Cortex of kidney (tissue), 1 donor: ENCODE results near the gene R3HDM2.
"Not testable (repeated sequence)": the region's sequence is repeated elsewhere in the genome, so short reads cannot be mapped to it uniquely, and the experiment has no call there.

Experiments
- DNase-seq: peaks from one replicate; lab custom pipeline; 2025; lab: John Stamatoyannopoulos, UW

R3HDM2 gene

DNA sequence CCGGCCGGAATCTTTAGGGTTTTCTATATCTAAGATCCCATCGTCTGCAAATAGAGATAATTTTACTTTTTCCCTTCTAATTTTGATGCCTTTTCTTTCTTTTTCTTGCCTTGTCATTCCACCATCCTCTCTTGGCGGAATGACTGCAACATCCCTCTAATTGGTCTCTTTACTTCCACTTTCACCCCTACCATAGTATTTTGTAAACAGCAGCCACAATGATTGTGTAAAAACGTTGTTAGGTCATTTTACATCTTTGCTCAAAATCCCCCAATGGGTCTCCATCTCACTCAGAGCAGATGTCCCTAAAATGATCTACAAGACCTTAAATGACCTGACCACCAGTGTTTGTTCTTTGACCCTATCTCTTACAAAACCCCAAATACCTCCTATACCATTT, 99.9 kb downstream of the R3HDM2 start:
- no peak for DNase-seq

- DNase-seq: no peak
These were observed 101.6 kb downstream of the R3HDM2 start for GRCh38 chr12:57329219-57329618.

DNA sequence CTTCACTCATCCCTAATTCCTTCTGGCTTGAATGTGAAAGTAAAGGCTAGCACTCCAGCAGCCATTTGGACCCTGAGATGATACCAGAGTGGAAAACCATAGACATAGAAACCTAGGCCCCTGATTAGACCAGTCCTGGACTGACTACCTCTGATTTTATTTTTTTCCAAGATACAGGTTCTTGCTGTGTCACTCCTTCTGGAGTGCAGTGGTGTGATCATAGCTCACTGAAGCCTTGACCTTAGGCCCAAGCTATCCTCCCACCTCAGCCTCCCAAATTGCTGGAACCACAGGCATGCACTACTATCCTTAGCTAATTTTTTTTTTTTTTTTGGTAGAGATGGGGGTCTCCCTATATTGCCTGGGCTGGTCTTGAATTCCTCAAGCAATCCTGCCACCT, 105.4 kb downstream of the R3HDM2 start:
- no peak for DNase-seq

DNA sequence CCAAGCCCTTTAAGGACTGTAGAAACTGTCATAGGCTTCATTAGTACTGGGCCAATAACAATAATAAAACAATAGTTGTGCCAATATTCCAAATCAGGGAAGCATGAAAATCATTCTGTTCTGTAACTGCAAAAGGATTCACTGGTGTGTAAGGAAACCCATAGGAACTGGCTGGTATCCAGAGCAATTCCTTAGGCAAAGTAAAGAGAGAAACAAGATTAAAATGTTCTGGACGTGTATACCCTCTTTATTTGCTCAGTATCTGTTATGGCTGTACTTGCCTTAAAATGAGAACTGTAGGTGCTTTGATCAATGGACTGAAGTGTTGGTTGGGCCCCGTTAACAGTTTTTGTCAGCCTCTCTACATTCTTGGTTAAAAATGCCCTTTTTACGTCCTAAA, 107.4 kb downstream of the R3HDM2 start:
- DNase-seq: no peak

- no peak for DNase-seq
These were observed 110.2 kb downstream of the R3HDM2 start for GRCh38 chr12:57320639-57321038.

GRCh38 chr12:57319678-57320469, 111.0 kb downstream of the R3HDM2 start:
- DNase-seq: no peak

GRCh38 chr12:57315681-57316080, 115.2 kb downstream of the R3HDM2 start:
- DNase-seq: no peak

DNA sequence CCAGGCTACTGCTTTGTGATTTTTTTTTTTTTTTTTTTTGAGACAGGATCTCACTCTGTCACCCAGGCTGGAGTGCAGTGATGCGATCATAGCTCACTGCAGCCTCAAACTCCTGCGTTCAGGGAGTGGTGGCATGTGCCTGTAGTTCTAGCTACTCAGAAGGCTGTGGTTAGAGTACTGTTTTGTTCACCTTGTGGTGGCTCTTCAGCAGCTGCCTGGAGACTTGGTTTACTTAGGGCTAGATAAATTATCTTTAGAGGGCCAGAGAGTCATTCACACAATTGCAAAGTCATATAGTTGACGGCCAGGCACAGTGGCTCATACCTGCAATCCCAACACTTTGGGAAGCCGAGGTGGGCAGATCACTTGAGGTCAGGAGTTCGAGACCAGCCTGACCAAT, 118.6 kb downstream of the R3HDM2 start:
- DNase-seq: not testable (repeated sequence)

GRCh38 chr12:57309420-57309819, 121.4 kb downstream of the R3HDM2 start:
- DNase-seq: no peak

DNA sequence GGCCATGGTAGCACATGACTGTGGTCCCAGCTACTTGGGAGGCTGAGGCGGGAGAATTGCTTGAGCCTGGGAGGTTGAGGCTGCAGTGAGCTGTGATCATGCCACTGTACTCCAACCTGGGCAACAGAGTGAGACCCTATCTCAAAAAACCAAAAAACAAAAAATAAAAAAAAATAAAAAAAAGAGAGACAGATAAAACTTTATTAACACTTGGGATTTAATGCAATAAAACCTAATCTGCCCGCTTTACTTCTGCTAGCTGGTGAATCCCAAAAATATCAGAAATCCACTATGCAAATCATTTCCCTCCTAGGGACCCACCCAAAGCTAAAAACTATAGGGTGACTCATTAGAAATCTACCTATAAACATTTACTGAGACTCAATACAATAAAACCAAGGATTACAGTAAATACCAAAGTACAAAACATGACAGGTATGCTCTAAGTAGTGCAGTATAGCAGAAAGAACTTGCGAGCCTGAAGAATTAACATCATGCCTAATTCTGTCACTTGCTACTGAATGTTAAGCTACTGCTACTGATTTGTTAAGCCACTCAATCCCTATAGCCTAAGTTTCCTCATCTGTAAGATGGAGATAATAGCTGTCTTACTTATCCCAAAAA, 129.8 kb downstream of the R3HDM2 start:
- no peak for DNase-seq

DNA sequence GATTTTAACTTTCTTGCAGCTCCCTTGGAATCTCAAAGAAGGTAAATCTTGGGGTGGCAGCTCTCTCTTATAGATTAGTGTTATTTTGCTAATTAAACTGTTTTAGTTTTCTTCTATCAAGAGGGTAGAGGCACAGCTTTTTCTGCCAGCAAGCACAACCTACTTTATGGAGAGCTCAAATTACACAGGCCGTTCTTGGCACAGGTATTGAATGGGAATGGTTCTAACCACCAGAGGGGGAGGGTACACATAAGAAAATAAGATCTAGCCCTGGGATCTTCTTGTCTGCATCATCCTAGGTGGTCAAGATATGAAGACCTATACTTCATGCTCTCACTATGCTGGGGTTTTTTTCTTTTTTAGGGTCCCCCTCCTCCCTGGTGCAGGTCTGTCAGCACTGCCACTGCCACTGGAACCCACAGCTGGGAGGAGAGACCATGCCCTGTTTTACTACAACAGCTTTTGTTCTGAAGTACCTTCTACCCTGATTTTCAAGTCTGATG, 131.3 kb downstream of the R3HDM2 start:
- DNase-seq: no peak

DNA sequence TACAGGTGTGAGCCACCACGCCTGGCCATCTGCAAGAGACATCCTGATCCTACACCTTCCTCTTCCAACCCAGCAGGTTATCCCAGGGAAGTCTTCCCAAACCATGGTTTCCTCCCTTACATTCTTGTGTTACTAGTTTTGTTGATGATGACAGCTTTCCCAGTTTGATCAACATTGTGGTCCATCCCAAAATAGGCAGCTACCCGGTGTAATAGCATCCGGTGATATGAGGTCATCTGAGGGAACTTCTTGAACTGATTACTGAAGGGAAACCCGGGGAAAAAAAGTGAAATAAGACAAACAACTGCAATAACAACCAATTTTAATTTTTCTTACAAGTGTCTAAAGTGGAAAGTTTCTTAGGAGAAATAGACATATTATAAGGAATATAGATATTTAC, 134.6 kb downstream of the R3HDM2 start:
- DNase-seq: no peak

GRCh38 chr12:57282073-57282472, 148.8 kb downstream of the R3HDM2 start:
- not testable (repeated sequence) for DNase-seq

GRCh38 chr12:57280211-57281062, 150.4 kb downstream of the R3HDM2 start:
- no peak for DNase-seq

DNA sequence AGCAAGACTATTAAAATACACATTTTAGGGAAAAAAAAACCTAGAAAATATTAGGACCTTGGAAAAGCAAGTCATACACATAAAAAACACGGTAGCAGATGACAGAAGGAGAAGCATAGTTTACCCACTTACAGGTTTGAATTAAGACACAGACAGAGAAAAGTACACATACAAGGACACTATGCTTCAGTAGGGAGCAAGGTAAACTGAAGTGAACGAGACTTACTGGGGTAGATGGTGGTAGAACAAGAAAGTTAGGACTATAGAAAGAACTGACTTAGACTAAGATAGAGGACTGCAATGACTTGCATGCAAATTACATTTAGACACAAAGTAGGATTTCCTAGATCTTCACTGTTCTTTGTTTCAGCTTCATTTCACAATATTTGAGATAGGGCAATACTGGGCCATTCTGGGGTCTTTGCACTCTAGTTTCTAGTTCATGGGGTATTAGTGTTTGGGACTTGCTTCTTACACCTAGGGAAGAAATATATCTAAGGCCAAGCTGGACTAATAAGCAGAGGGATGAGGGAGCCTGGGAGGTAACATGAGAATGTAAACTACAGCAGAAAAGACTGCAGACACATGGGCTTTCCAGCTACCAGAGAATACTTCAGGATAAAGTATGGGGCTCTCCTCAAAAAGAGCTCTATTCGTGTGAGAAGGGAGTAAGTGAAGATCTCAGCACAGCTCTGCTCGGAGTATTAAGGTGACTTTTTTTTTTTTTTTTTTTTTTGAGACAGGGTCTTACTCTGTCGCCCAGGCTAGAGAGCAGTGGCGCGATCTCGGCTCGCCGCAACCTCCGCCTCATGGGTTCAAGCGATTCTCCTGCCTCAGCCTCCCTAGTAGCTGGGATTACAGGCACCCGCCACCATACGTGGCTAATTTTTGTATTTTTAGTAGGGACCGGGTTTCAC, 152.1 kb downstream of the R3HDM2 start:
- no peak for DNase-seq

DNA sequence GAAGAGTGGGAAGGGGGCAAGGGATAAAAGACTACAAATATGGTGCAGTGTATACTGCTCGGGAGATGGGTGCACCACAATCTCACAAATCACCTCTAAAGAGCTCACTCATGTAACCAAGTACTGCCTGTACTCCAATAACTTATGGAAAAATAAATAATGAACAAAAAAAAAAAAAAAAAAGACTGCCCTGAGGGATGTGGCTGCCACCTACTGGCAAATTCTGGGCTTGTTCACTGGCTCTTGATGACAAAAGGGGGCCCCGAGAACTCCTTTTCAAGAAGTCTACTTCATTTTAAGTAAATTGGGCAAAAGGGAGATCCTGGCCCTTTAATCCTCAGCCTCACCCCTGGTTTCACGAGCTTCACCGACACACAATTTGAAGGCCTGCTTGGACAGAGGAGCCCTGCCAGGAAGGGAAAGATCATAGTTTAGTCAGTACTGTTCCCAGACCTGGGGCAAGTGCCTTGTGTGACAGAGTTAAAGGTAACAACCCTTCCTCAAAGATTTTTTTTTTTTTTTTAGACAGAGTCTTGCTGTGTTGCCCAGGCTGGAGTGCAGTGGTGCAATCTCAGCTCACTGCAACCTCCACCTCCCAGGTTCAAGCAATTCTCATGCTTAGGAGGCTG, 153.8 kb downstream of the R3HDM2 start:
- no peak for DNase-seq

GRCh38 chr12:57276233-57276632, 154.6 kb downstream of the R3HDM2 start:
- DNase-seq: not testable (repeated sequence)

- DNase-seq: no peak
These were observed 157.3 kb downstream of the R3HDM2 start for GRCh38 chr12:57273516-57273915.

- DNase-seq: no peak
These were observed 158.3 kb downstream of the R3HDM2 start for GRCh38 chr12:57272337-57273151.

- no peak for DNase-seq
These were observed 159.8 kb downstream of the R3HDM2 start for GRCh38 chr12:57270966-57271470.
